GM06990 (cell line): ENCODE measurements around the gene SRSF5.

Experiments used
- DNase-seq: peaks from one replicate; pipeline ENCODE4 v3.0.0-alpha.2; 2011; ENCODE audit not compliant: insufficient read length; ENCODE audit errors: extremely low read depth
- H3K27me3 ChIP-seq: replicated peaks from 2 replicates; pipeline ENCODE4 v1.6.0; 2011; ENCODE audit warnings: low read length; ENCODE audit not compliant: control insufficient read depth, insufficient read depth
- H3K36me3 ChIP-seq: 2 replicates; pipeline ENCODE4 v1.5.1; 2011; ENCODE audit warnings: low read length; ENCODE audit not compliant: control insufficient read depth, insufficient read depth
- H3K4me3 ChIP-seq: replicated peaks from 2 replicates; pipeline ENCODE4 v1.5.1; 2011; ENCODE audit warnings: low read depth, mild to moderate bottlenecking, control low read depth, low read length
- TF ChIP-seq, protein P1 (sequence below): IDR thresholded peaks from 2 replicates; pipeline ENCODE4 v1.5.1; 2011; ENCODE audit warnings: low read length, control low read depth, mild to moderate bottlenecking, inconsistent platforms; ENCODE audit not compliant: insufficient read depth, poor library complexity, severe bottlenecking

SRSF5 gene

DNA sequence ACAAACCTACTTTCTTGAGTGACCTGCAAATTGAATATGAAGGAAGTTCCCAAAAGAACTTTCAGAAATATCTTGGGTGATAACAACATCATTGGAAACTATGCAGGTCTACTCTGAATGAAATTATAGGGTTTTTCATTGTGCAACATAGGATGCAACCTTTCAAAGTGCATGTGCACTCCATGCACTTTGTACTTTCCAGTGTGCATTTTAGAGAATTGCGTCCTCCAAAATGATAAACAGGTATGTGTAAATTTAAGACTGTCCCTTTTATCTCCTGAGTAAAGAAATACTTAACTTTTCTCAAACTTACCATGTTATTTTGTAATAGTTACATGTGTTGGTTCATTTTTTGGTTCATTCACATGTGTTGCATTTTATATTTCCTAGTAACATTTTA, 13.2 kb downstream of the SRSF5 start:
- TF ChIP-seq, protein P1, sequence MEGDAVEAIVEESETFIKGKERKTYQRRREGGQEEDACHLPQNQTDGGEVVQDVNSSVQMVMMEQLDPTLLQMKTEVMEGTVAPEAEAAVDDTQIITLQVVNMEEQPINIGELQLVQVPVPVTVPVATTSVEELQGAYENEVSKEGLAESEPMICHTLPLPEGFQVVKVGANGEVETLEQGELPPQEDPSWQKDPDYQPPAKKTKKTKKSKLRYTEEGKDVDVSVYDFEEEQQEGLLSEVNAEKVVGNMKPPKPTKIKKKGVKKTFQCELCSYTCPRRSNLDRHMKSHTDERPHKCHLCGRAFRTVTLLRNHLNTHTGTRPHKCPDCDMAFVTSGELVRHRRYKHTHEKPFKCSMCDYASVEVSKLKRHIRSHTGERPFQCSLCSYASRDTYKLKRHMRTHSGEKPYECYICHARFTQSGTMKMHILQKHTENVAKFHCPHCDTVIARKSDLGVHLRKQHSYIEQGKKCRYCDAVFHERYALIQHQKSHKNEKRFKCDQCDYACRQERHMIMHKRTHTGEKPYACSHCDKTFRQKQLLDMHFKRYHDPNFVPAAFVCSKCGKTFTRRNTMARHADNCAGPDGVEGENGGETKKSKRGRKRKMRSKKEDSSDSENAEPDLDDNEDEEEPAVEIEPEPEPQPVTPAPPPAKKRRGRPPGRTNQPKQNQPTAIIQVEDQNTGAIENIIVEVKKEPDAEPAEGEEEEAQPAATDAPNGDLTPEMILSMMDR, result no peak
- no peak for DNase-seq
- Histone ChIP-seq H3K4me3 (no peak overlapping the region), H3K36me3 (peaks cover 14% of the 10 kb centered on the region), H3K27me3 (no peaks in the 10 kb centered on the region)

GRCh38 chr14:69780952-69781351, 14.0 kb downstream of the SRSF5 start:
- peaks cover 12% of the 10 kb centered on the region for H3K36me3 ChIP-seq
- no peak for DNase-seq
- TF ChIP-seq, protein P1, result no peak
- no peaks in the 10 kb centered on the region for H3K27me3 ChIP-seq
- H3K4me3 ChIP-seq, result no peak overlapping the region

- Histone ChIP-seq H3K4me3 (no peak overlapping the region), H3K27me3 (no peaks in the 10 kb centered on the region), H3K36me3 (0 out of 2 replicates have a peak, but pooled peaks cover under 1% of the 10 kb centered on the region)
- DNase-seq, result no peak
- TF ChIP-seq, protein P1, result no peak
Observed at GRCh38 chr14:69784942-69785341, 18.0 kb downstream of the SRSF5 start.

DNA sequence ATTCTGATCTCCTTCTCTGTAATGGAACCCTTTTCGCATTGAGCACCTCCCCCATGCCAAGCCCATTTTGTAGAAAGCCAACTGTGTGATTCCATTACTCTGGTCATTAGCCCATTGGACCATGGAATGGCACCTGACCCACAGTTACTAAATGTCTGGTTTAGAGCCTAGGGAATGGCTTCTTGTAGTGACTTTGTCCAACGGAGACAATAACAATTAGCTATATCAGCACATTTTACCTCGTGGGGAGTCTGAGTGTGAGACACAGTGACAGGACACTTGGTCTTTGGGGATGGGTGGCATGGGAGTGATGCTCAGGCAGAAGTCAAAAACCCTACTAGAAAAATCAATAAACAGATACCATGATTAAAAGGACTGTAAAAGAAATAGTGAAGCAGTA, 19.7 kb downstream of the SRSF5 start:
- TF ChIP-seq, protein P1, result no peak
- Histone ChIP-seq H3K27me3 (no peaks in the 10 kb centered on the region), H3K4me3 (no peak overlapping the region), H3K36me3 (no peaks in the 10 kb centered on the region)
- DNase-seq, result no peak

GRCh38 chr14:69789118-69789640, 22.2 kb downstream of the SRSF5 start:
- Histone ChIP-seq H3K36me3 (no peaks in the 10 kb centered on the region; the same call in 1 of the 2 replicates), H3K27me3 (no peaks in the 10 kb centered on the region), H3K4me3 (no peak overlapping the region)
- TF ChIP-seq, protein P1, result no peak
- DNase-seq, result no peak
